Esophagus muscularis mucosa (tissue), 3 donors: ENCODE measurements around the gene OR13H1.

ENCODE experiments used
- CTCF ChIP-seq, 3 experiments: fragments of 200-600 bp in 2 of 3; fragments of 450-650 bp in 1 of 3; sonication (generic) in 2 of 3; IDR thresholded peaks; one replicate each; pipeline ENCODE4 v1.5.1; 2017 to 2019; ENCODE audit warnings: antibody characterized with exemption in 3 of 3, mild to moderate bottlenecking in 2 of 3, moderate library complexity in 1 of 3
- POLR2A ChIP-seq: fragments of 450-650 bp; IDR thresholded peaks from one replicate; pipeline ENCODE4 v1.6.1; 2017; ENCODE audit warnings: antibody characterized with exemption, moderate library complexity, mild to moderate bottlenecking, low read depth
- POLR2AphosphoS5 ChIP-seq, 2 donors: sonication (generic); formaldehyde crosslinking; IDR thresholded peaks; one replicate each; pipeline ENCODE4 v1.6.1; 2017; ENCODE audit warnings: antibody characterized with exemption in 2 of 2

GRCh38 chrX:131565909-131566308 is 22.0 kb downstream of the OR13H1 start:
- TF ChIP-seq CTCF (IDR thresholded peaks at IDR 0.05) = no peak
- TF ChIP-seq POLR2A = no peak
- TF ChIP-seq POLR2AphosphoS5 (IDR thresholded peaks at IDR 0.05) = no peak
